GM12892 (cell line): Measurements from ENCODE around the gene ZDHHC14.

Experiments used
- POLR2A ChIP-seq: IDR thresholded peaks from 2 replicates; pipeline ENCODE4 v1.6.1; 2011; ENCODE audit warnings: low read depth, low read length, control low read depth
- POLR2AphosphoS5 ChIP-seq: IDR thresholded peaks from 2 replicates; pipeline ENCODE4 v1.6.1; 2011; ENCODE audit warnings: low read depth, low read length, control low read depth
- TAF1 ChIP-seq: IDR thresholded peaks from 2 replicates; pipeline ENCODE4 v1.6.1; 2011; ENCODE audit warnings: low read depth, mild to moderate bottlenecking, control low read depth, low read length, borderline replicate concordance

GRCh38 chr6:157552081-157552747, 171.2 kb downstream of the ZDHHC14 start:
- TF ChIP-seq TAF1 (no peak), POLR2A (no peak), POLR2AphosphoS5 (no peak)
